HUES48 (cell line): ENCODE results near the gene VPS16.

Experiments used
- H3K27ac ChIP-seq: one replicate; pipeline ENCODE4 v1.7.0; 2013; ENCODE audit warnings: low read depth, low read length, inconsistent platforms
- H3K27me3 ChIP-seq: 2 replicates; pipeline ENCODE4 v1.6.1; 2013; ENCODE audit warnings: mild to moderate bottlenecking, low read length; ENCODE audit not compliant: control insufficient read depth, insufficient read depth
- H3K36me3 ChIP-seq: 2 replicates; pipeline ENCODE4 v1.6.1; 2013; ENCODE audit warnings: low read length; ENCODE audit not compliant: control insufficient read depth, insufficient read depth
- H3K4me1 ChIP-seq: 2 replicates; pipeline ENCODE4 v1.6.1; 2013; ENCODE audit warnings: mild to moderate bottlenecking, low read length; ENCODE audit not compliant: control insufficient read depth, insufficient read depth
- H3K4me3 ChIP-seq: 2 replicates; pipeline ENCODE4 v1.5.1; 2013; ENCODE audit warnings: mild to moderate bottlenecking, low read depth, low read length
- H3K9ac ChIP-seq: 2 replicates; pipeline ENCODE4 v1.6.1; 2013; ENCODE audit warnings: mild to moderate bottlenecking, low read depth, low read length, moderate library complexity
- H3K9me3 ChIP-seq: 2 replicates; pipeline ENCODE4 v1.6.1; 2013; ENCODE audit warnings: low read length; ENCODE audit not compliant: control insufficient read depth, insufficient read depth

VPS16 gene

GRCh38 chr20:2871661-2872458 lies 31.3 kb downstream of the VPS16 start:
- peak overlapping the region; percentile 85 for H3K4me3 ChIP-seq
- peaks cover 4% of the 10 kb centered on the region; the same call in 1 of the 2 replicates for H3K36me3 ChIP-seq
- H3K4me1 ChIP-seq, result peaks cover 10% of the 10 kb centered on the region; the same call in 1 of the 2 replicates
- peak overlapping the region; percentile 36; the same call in 1 of the 2 replicates for H3K9ac ChIP-seq
- no peaks in the 10 kb centered on the region for H3K9me3 ChIP-seq
- H3K27me3 ChIP-seq, result peaks cover 23% of the 10 kb centered on the region
- H3K27ac ChIP-seq, result no peak overlapping the region

- Histone ChIP-seq H3K4me3 (peak overlapping the region; percentile 85), H3K27ac (no peak overlapping the region), H3K36me3 (peaks cover 4% of the 10 kb centered on the region; the same call in 1 of the 2 replicates), H3K9ac (peak overlapping the region; percentile 62), H3K4me1 (peaks cover 10% of the 10 kb centered on the region; the same call in 1 of the 2 replicates), H3K9me3 (no peaks in the 10 kb centered on the region), H3K27me3 (peaks cover 23% of the 10 kb centered on the region)
These were observed 32.0 kb downstream of the VPS16 start for GRCh38 chr20:2872459-2873009.

- peaks cover 23% of the 10 kb centered on the region for H3K27me3 ChIP-seq
- peak within 1 kb of the TSS; percentile 68 for H3K27ac ChIP-seq
- peak within 1 kb of the TSS; percentile 62 for H3K9ac ChIP-seq
- H3K9me3 ChIP-seq, result no peaks in the 10 kb centered on the region
- peak within 1 kb of the TSS; percentile 85 for H3K4me3 ChIP-seq
- H3K4me1 ChIP-seq, result peaks cover 10% of the 10 kb centered on the region; the same call in 1 of the 2 replicates
- H3K36me3 ChIP-seq, result peaks cover 4% of the 10 kb centered on the region; the same call in 1 of the 2 replicates
These were observed 32.6 kb downstream of the VPS16 start, which contains the start of gene PTPRA for GRCh38 chr20:2873010-2873746. TSS of gene PTPRA (plus strand) at chr20:2873481. CDS start at chr20:2964278, 90,797 bp downstream.

GRCh38 chr20:2873747-2874041 lies 33.1 kb downstream of the VPS16 start:
- peak overlapping the region; percentile 68 for H3K27ac ChIP-seq
- H3K27me3 ChIP-seq, result peaks cover 23% of the 10 kb centered on the region
- H3K36me3 ChIP-seq, result peaks cover 4% of the 10 kb centered on the region; the same call in 1 of the 2 replicates
- no peaks in the 10 kb centered on the region for H3K9me3 ChIP-seq
- H3K4me3 ChIP-seq, result peak overlapping the region; percentile 85
- peaks cover 10% of the 10 kb centered on the region; the same call in 1 of the 2 replicates for H3K4me1 ChIP-seq
- H3K9ac ChIP-seq, result peak overlapping the region; percentile 45

- H3K4me1 ChIP-seq, result peaks cover 10% of the 10 kb centered on the region; the same call in 1 of the 2 replicates
- H3K9ac ChIP-seq, result no peak overlapping the region
- peaks cover 4% of the 10 kb centered on the region; the same call in 1 of the 2 replicates for H3K36me3 ChIP-seq
- no peaks in the 10 kb centered on the region for H3K9me3 ChIP-seq
- peaks cover 23% of the 10 kb centered on the region for H3K27me3 ChIP-seq
- peak overlapping the region; percentile 85 for H3K4me3 ChIP-seq
- no peak overlapping the region for H3K27ac ChIP-seq
These were observed 33.9 kb downstream of the VPS16 start for GRCh38 chr20:2874456-2874855.

- Histone ChIP-seq H3K4me3 (no peak overlapping the region), H3K36me3 (peaks cover 4% of the 10 kb centered on the region; the same call in 1 of the 2 replicates), H3K9me3 (no peaks in the 10 kb centered on the region), H3K27ac (no peak overlapping the region), H3K27me3 (peaks cover 18% of the 10 kb centered on the region), H3K4me1 (peaks cover 10% of the 10 kb centered on the region; the same call in 1 of the 2 replicates), H3K9ac (no peak overlapping the region)
These were observed 35.2 kb downstream of the VPS16 start for GRCh38 chr20:2875690-2876203.

- peaks cover 14% of the 10 kb centered on the region; the same call in 1 of the 2 replicates for H3K4me1 ChIP-seq
These were observed 38.0 kb downstream of the VPS16 start for GRCh38 chr20:2878515-2878914.

GRCh38 chr20:2879146-2879545 lies 38.6 kb downstream of the VPS16 start:
- no peak overlapping the region for H3K9ac ChIP-seq
- no peak overlapping the region for H3K27ac ChIP-seq
- no peak overlapping the region for H3K4me3 ChIP-seq
- H3K4me1 ChIP-seq, result peaks cover 14% of the 10 kb centered on the region; the same call in 1 of the 2 replicates
- H3K36me3 ChIP-seq, result peaks cover 4% of the 10 kb centered on the region; the same call in 1 of the 2 replicates
- no peaks in the 10 kb centered on the region for H3K9me3 ChIP-seq
- H3K27me3 ChIP-seq, result no peaks in the 10 kb centered on the region

More at GRCh38 chr20:2878515-2878914, 38.0 kb downstream of the VPS16 start:
- no peaks in the 10 kb centered on the region for H3K27me3 ChIP-seq
- no peaks in the 10 kb centered on the region for H3K9me3 ChIP-seq
- H3K36me3 ChIP-seq, result peaks cover 4% of the 10 kb centered on the region; the same call in 1 of the 2 replicates
- no peak overlapping the region for H3K27ac ChIP-seq
- no peak overlapping the region for H3K9ac ChIP-seq
- H3K4me3 ChIP-seq, result no peak overlapping the region

- Histone ChIP-seq H3K27me3 (no peaks in the 10 kb centered on the region), H3K4me3 (no peak overlapping the region), H3K9ac (no peak overlapping the region), H3K4me1 (0 out of 2 replicates have a peak, but pooled peaks cover 4% of the 10 kb centered on the region), H3K27ac (no peak overlapping the region), H3K9me3 (no peaks in the 10 kb centered on the region), H3K36me3 (peaks cover 4% of the 10 kb centered on the region; the same call in 1 of the 2 replicates)
These were observed 40.1 kb downstream of the VPS16 start for GRCh38 chr20:2880650-2881049.
